GM04503 (cell line): ENCODE results near the gene SRCAP.
A peak's percentile ranks its signal among the peaks of the same experiment; 100 is the strongest.

ENCODE experiments used
- DNase-seq: peaks from one replicate; pipeline ENCODE4 v3.0.0-alpha.2; 2012; ENCODE audit warnings: low read depth

The SRCAP gene

DNA sequence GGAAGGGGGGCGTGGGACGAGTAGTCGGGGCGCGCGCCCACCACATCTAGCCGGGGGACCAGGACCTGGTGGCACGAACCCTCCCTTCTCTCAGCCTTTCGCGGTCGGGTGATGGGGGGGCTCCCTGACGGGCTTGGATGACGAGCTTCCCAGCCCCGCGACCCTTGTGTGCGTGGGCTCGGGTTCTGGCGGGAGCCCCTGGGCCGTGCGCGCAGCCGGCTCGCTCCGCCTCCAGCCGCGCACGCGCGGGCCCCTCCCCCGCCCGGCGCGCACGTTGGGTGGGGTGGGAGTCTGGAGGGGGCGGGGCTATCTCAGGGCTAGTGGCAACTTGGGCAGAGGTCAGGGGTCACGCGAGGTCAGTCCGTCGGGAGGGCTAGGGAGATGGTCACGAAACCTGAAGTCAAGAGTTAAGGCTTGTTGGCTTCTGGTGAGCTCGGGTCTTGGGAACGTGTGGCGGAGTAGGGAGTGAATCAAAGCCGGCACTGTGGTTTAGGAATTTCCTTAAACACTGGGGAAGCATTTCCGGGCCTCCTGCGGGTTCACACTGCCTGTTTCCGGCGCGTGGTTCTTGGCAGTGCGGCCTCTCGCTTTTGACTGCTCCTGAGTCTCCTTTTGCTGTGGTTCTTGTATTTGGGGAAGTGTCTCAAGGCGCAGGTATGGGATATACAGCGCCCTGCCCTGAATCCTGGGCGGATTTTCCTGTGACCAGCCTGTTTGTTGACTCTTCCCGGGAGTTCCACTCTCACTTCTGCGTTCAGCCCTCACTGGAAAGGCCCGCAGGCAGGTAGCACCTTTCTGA, at the start of gene SRCAP:
TSS of gene SRCAP (plus strand) at position 356 of the 799 bp plus-strand sequence. CDS start 1,654 bp downstream, outside the sequence.
- no peak for DNase-seq

DNA sequence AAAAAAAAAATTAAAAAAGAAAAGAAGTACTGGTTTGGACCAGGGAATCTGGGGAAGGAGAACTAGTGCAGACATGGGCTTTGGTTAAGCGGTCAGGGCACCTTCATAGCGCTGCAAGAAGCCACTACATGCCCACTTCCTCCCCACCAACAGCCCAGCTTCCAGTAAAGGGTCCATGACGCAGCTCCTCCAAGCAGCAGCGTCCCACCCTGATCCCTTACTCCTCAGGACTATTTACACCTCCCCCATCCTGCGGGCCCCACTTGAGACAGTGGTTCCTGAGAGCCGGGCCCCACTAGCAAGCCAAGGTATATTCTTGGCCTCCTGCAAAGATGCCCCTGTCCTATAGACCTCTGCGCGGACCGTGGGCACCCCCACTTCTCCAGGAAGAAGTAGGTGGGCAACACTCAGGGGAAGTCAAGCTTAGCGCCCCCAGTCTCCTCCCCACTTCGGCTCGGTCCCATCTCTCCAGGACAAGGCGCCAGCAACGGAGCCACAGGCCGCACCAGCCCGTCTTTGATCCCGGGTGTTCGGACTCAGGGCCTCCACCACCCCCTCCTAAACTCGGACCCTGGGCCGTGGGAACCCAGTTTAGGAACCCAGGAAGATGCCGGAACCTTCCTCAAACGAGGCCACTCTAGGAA, 49.1 kb upstream of the SRCAP start:
- DNase-seq: no peak

DNA sequence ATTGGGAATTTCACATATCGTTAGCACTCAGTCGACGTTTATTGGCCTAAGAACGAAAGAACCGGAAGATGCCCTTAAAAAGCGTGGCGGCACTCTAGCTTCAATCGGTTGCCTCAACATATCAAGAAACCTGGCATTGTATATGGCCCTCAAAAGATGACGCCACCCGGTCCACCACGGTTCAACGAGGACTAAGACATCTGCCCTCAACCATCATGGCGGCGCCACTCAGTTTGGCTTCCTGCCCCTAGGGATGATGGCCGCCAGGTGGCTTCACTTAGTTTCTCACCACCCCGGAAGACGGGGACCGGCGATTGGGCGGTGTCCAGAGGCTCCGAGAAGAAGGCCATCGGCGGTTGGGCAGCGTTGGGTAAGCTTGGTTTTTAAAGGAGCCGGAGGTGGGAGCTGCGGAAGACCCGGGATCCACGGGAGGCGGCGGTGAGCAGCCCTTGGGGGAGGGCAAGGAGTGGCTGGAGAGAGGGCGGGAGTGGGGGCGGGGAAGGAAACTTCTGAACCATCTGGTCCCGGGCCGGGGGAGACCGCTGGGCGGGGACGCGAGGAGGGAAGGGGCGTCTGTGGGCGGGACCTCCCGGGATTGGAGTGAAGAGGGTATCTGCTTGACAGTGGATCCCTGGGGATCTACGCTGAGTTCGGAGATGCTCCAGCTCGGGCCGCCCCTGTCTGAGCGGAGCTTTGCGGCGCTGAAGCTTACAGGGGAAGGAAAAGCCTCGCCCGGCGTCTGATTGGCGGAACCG, 48.4 kb upstream of the SRCAP start, which contains the start of gene PRR14:
TSS of gene PRR14 (plus strand) at position 592 of the 755 bp plus-strand sequence. CDS start 686 bp downstream, outside the sequence.
- peak; percentile 93 for DNase-seq

DNA sequence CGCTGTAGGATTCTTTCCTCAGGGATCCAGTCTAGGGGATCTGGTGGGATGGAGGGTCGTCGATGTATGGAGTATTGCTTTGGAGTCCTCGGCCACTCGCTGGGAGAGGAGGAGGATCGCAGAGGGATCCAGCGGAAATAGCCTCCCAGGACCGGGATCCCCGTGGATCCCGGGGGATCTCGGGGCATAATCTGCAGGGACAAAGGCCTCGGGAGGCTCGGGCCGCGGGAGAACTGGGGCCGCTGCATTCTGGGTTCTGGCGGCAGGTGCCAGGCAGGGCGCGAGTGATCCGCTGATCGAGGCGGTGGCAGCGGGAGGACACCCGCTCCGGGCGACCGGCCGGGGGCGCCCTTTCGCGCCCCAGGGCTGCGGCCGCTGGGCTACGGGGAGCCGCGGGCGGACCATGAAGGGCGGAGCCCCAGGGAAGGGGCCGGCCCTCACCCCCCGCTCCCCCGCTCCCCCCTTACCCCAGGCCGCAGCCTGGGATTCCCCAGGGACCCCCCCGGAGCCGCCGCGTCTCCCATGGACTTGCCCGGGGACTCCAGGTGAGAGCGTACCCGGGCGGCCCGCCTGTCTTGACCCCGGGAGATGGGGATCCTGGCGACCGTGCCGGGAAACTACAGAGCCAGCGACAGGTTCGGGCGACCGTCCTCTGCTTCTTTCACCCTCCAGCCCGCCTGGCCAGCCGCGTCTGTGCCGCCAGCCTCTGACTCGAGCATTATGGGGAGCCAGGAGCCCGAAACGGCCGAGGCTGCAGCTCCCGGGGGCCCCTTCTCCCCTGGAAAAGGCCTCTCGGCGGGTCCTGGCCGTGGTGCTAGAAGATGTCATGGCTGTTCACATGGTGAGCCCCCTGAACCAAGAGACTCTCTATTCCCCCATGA, 47.6 kb upstream of the SRCAP start:
- peak; percentile 15 for DNase-seq

DNA sequence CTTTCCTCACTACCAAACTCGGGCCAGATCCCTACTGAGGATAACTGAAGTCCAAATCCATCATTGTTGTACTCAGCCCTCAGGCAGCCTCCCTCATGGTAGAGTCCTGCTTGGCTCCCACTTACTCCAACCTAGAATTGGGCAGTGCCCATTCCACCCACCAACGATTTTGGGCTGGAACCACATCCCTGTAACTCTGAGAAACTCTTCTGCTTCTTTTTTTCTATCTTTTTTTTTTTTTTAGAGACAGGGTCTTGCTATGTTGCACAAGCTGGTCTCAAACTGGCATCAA, 47.0 kb upstream of the SRCAP start:
- no peak for DNase-seq

DNA sequence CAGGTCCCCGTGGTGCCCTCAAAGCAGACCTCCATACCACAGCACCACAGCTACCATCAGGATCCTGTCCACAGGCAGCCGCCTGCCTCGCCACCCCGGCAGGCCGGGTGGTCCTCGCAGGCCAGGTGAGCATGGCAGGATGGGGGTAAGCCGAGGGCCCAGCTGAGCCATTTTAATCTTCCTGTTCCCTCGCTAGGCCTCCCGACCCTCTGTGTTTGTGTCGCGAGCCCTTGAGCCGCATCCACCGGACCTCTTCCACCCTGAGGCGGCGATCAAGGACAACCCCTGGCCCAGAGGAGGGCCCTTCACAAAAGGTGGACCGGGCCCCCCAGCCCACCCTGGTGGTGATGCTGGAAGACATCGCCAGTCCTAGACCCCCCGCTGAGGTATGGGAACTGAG, 46.3 kb upstream of the SRCAP start:
- DNase-seq: no peak

DNA sequence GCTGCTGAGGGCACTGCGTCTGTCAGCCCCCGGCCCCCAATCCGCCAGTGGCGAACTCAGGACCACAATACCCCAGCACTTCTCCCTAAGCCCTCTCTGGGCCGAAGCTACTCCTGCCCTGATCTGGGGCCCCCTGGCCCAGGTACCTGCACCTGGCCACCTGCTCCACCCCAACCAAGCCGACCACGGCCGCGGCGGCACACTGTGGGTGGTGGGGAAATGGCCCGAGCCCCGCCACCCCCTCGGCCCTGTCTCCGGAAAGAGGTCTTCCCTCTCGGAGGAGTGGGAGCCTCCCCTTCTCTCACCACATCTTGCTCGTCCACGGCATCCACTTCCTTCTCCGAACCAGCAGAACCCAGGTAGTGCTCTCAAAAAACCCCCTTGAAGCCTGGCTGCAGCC, 44.1 kb upstream of the SRCAP start:
- no peak for DNase-seq

DNA sequence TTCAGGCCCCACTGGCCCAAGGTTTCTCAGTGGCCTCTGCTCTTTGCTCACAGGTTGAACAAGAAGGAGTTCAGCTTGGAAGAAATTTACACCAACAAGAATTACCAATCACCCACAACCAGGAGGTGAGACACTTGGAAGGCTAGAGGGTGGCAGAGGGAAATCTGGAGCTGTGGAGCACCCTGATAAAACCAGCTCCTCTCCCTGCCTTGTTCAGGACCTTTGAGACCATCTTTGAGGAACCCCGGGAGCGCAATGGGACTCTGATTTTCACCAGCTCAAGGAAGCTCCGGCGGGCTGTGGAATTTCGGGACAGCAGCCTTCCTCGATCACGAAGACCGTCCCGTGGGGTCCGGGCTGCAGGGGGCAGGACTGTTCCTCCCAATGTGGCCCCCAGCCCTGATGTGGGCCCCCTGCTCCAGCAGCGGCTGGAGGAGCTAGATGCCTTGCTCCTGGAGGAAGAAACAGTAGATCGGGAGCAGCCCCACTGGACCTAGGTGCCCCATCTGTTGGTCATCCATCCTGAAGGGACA, 43.1 kb upstream of the SRCAP start:
- DNase-seq: no peak

DNA sequence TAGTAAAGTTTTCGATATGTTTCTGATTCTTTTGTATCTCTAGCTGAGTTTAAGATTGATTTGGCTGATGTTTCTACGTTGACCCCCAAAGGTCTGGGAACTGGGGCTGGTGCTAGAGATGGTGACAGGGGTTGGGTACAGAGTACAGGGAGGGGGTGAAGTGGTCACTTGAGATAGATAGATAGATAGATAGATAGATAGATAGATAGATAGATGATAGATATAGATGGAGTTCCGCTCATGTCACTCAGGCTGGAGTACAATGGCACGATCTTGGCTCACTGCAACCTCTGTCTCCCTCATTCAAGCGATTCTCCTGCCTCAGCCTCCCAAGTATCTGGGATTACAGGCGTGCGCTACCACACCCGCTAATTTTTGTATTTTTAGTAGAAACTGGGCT, 42.6 kb upstream of the SRCAP start:
- DNase-seq: no peak

DNA sequence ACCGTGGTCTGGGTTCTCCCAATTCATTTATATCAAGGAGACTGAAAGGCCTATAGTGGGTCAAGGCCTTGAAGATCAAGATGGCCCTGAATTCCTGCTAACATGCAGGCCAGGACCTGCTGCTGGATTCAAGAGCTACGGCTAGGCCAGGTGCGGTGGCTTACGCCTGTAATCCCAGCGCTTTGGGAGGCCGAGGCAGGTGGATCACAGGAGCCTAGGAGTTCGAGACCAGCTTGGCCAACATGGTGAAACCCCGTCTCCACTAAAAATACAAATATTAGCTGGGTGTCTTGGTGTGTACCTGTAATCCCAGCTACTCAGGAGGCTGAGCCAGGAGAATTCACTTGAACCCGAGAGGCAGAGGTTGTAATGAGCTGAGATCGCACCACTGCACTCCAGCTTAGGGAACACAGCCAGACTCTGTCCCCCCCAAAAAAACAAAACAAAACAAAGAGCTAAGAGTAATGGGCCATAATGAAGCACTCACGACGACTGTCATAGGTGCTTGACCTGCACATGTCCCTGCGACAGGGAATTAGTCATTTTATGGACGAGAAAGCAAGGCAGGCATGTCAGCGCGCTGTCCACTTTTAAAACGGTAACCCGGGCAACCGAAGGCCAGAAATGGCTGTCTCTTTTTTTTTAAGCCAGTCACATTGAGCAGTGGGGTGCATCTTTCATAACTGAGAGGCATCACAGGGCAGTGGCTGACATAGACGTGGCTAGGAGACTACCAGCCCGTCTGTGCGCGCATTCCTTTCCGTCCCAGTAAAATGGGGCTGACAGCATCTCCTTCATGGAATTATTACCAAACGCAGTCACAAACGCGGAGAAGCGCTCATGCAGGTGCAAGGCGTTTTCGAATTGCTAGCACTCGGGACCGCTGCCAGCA, 41.8 kb upstream of the SRCAP start:
- DNase-seq: no peak

DNA sequence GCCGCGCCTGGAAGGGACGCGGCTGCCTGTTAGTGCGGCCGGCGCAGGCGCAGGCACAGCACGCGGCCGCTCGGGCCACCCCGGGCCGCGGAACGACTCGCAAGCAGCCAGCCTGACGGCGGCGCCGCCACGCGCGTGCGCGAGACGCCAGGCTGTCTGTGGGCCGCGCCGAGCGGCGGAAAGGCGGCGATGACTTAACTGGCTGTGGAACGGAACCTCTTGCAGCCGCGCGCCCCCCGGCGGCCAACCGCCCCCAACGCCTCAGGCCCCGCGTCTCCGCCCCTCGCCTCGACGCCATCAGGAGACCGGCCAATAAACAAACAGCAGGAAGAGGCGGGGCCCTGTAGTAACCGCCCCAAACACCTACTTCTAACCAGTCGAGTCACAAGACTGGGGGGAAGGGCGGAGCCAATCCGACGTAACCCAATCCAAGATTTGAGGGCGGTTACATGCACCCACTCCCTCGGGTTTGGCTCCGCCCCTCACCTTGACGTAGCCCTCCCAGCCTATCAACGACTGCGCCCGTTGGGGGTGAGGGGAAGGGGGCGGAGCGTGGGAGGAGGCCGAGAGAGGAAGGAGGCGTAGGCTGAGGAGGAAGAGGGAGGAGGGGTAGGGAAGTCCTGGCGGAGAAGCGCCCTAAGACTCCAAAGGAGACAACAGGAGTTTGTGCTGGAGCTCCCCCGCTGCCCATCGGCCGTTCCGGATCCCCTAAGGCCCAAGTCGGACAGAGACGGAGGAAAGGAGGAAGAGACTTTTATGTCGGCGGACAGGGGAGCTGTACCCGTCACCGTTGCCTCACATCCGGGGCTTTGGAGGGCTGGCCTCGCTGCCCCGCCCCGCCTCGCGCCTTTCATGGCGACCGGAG, 40.9 kb upstream of the SRCAP start, which contains the start of gene FBRS:
TSS of gene FBRS (plus strand) at position 566 of the 865 bp plus-strand sequence. CDS start 1,088 bp downstream, outside the sequence.
- DNase-seq: peak; percentile 99

DNA sequence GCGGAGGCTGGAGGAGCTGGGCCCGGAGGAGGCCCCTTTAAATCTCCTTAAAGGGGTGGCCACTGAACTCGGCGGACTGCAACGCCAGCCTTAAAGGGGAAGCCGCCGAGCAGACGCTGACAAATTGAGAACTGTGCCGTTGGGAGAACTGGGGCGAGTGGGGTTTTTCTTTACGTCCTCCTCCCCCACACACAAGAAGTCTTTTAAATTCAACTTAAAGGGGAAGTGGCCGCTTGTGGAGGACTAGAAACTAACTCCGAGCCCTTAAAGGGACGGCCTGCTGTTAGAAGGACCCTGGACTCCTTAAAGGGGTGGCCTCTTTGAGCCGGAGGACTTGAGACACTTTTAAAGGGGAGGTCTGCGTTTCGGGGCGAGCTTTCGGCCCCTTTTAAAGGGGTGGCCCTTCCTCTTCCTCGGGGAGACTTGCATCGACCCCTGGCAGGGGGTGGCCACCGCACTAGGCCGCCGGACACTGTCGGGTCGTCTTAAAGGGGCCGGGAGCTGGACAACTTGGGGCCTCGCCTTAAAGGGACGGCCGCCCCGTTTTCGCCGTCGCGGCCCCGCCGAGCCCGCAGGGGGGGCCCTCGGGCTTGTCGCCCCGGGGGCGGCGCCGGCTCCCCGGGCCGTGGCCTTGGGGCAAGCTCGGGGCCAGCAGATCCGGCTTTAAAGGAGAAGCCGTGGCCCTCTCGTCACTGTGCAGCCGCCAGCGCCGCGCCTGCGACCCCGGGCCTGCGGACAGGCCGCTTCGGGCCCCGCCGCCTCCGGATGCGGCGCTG, 40.1 kb upstream of the SRCAP start:
- DNase-seq: peak; percentile 82

DNA sequence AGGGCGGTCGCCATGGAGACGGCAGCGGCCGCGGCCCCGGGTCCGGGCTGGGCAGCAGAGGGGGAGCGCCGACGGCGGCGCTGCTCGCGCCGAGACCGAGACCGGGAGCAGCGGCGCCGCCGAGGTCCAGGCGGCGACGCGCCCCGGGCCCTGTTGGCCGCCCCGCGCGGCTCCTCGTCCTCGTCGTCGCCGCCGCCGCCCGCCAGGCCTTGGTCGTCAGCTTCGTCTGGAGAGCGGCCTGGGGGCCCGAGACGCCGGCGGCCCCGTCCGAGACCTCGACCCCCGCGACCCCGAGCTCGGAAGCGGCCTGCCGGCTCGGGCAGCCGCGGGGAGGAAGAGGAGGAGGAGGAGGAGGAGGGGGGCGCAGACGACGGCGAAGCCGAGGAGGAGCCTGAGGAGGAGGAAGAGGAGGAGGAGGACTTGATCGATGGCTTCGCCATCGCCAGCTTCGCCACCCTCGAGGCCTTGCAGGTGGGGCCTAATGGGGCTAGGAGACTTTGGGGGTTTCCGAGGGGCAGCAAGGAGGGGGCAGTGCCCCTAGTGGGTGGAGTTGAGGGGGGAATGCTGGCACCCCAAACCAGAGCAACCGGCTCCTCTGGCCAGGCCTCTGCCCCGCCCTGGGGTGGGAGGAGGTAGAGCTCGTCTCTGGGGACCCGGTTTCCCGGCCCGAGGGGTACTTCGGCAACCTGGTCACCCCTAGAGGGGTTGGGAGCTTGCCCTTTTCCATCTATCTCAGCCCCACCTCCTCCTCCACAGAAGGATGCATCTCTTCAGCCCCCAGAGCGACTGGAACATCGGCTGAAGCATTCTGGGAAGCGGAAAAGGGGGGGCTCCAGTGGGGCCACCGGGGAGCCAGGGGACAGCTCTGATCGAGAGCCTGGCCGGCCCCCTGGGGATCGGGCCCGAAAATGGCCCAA, 39.2 kb upstream of the SRCAP start:
- DNase-seq: no peak

DNA sequence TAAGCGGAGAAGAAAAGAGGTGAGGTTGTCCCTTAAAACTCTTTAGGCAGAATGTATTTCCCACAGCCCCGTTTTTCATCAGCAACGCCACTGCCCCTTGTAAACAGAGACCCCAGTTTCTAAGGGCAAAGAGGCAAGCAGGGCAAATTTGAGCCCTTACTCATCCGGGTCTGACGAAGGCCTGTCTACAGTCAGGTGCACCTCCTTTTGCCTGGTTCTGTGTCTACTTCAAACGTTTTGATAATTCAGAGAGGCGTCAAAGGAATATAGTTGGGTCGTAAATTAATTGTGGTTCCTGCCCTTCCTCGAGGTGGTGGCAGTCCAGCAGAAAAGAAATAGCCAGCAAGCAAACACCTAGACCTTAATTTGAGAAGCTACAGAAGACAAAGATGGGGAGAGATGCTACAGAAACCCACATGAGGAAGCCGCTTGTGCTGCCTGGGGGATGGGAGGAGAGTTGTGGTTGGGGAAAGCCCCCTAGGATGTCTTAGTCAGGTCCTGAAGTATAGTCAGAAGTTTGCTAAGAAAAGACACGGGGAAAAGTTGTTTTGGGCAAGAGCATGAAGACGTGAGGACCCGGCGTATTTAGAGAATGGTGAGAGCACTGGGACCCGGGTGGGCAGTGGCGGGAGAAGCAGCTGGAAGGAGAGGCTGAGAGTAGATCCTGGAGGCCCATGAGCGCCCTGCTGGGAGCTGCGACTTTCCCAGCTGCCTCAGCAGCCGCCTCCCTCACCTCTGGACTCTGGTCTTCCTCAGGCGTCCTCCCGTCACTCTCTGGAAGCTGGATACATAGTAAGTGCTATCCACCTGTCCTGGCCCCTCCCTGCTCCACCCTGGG, 38.3 kb upstream of the SRCAP start:
- DNase-seq: no peak

DNA sequence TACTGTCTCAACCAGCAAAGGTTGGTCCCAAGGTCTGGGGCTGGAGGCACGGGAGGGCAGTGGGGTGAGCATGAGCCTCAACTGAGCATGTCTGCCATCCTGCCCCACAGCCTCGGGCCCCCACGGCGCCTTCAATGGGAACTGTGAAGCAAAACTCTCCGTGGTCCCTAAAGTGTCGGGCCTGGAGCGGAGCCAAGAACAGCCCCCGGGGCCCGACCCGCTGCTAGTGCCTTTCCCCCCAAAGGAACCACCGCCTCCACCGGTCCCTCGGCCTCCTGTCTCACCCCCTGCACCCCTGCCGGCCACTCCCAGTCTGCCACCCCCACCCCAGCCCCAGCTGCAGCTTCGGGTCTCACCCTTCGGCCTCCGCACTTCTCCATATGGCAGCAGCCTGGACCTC, 36.5 kb upstream of the SRCAP start:
- DNase-seq: no peak

DNA sequence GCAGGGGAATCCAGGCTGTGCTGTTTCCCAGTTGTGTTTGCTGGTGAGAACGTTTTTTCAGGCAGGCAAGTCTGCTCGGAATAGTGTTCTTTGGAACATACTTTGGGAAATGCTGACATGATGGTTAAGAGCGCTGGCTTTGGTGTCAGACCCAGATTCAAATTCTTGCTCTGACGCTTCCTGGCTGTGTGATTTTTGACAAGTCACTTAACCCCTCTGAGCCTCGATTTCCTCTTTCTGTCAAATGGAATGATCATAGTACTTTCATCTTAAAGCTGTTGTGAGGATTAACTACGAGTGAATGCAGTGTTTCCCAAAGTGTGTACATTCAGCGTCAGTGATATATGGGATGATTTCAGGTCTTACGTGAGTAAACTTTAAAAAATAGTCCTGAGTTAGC, 35.9 kb upstream of the SRCAP start:
- DNase-seq: no peak

DNA sequence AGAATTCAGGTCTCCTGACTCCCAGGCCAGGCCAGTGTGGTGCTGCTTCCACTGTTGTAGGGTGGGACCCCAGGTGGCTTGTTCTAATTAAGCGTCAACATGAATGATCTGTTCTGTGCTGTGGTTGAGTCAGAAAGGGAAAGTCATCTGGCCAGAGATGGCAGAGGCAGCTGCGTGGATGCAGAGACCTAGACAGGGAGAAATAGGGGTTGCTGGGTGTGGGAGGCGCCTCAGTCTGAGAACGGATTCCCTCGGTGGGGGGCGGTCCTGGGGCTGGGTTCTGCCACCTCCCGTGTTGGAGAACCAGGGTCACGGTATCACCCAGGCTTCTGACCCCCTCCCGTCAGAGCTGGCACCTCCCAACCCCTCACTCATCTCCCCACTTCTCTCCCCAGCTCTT, 35.2 kb upstream of the SRCAP start:
- DNase-seq: no peak
